ENCODE results near the gene TM4SF20.
A peak's percentile ranks its signal among the peaks of the same experiment; 100 is the strongest.

The TM4SF20 gene

DNA sequence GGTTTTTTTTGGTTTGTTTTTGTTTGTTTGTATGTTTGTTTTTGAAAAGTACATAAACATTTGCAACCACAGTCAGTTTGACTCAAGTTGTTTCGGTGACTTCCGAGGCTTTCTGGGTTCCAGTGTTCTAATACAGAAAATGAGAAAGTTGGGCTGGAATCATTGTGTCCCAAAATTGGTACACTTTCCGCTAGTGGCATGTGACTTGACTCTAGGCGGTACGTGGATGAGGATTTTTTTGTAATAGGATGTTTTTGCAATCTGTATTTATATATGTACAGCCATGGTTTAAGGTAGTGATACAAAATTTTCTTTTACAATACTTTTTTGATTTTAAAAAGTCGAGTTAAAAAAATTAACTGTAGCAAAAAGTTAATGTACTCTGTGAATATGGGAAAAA, 52.3 kb downstream of the TM4SF20 start:
- FAIRE-seq (no peak), DNase-seq (ENCODE audit: insufficient read length, low spot score) (no peak)
- no peak for TF ChIP-seq TAF1 (IDR thresholded peaks at IDR 0.05; ENCODE audit: low read depth, low read length)
- no peak for TF ChIP-seq POLR2A (IDR thresholded peaks at IDR 0.05; ENCODE audit: low read depth, low read length)
- no peak for TF ChIP-seq PAX5 (IDR thresholded peaks at IDR 0.05; ENCODE audit: insufficient read depth, low read length, severe bottlenecking)
- TF ChIP-seq POLR2AphosphoS5 (IDR thresholded peaks at IDR 0.05; ENCODE audit: low read depth, low read length): no peak
- TF ChIP-seq POU2F2 (IDR thresholded peaks at IDR 0.05; ENCODE audit: low read depth, low read length): no peak
- no peak for TF ChIP-seq SPI1 (IDR thresholded peaks at IDR 0.05; ENCODE audit: low read depth, low read length)

DNA sequence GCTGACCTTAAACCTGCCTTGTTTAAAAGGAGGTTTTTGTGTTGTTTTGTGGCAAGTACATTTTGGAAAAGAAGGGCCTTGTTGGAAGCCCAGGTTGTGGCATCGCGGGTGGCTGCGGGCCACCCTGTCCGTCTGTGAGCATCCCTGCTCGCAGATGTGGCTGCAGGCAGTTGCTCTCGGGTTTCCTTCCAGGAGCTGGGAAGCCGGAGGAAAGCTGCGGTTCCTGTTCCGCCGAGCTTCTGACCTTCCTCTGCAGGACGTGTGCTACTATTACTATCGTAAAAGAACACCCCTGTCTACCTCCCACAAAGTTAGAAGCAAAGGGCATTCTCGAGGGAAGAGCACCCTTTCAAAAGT, 53.3 kb downstream of the TM4SF20 start:
- FAIRE-seq (no peak), DNase-seq (ENCODE audit: insufficient read length, low spot score) (no peak)
- no peak for TF ChIP-seq POLR2A (IDR thresholded peaks at IDR 0.05; ENCODE audit: low read depth, low read length)
- TF ChIP-seq SPI1 (IDR thresholded peaks at IDR 0.05; ENCODE audit: low read depth, low read length): no peak
- no peak for TF ChIP-seq POLR2AphosphoS5 (IDR thresholded peaks at IDR 0.05; ENCODE audit: low read depth, low read length)
- no peak for TF ChIP-seq POU2F2 (IDR thresholded peaks at IDR 0.05; ENCODE audit: low read depth, low read length)
- no peak for TF ChIP-seq TAF1 (IDR thresholded peaks at IDR 0.05; ENCODE audit: low read depth, low read length)
- TF ChIP-seq PAX5 (IDR thresholded peaks at IDR 0.05; ENCODE audit: insufficient read depth, low read length, severe bottlenecking): no peak

DNA sequence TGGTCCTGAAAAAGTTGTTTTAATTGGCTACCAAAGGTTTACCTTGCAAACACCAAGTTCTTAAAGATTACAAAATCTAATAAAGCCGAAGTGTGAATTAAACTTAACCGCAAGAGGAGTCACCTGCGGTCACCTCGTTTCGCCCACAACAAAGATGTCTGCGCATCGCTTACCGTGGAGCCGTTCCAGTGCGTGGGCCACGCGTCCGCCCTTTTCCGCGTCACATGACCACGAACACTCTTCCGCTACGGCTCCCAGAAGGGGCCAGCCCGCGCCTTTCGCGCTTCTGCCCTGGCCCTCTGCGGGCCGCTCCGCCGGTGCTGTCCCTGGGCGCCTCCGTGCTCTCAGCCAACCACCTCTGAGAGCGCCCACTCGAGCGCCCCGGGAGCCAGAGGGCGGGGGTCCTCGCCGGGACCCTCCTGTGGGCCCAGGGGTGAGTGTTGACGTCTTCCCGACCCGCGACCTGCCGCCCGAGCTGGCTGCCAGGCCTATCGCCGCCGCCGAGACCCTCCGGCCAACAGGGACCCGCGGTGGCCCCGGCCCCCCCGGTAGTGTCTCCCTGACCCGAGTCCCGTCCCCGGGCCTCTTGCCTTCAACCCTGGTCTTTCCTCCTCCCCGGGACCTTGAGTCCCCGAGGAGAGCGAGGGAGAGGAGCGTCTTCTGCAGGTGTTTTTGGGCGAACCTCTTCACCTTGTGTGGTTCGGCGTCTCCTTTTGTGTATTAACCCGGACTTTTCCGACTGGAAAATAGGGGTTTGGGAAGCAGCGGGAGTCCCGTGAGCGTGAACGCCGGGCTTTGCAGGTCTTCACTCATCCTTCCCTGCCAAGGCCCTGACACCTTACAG, 53.9 kb downstream of the TM4SF20 start, which contains the start of gene MFF:
MFF (plus strand) TSS at position 257 of the 844 bp plus-strand sequence. CDS start 5,415 bp downstream, outside the sequence.
- DNase-seq (ENCODE audit: insufficient read length, low spot score): peak; percentile 84
- peak; percentile 100 for FAIRE-seq
- TF ChIP-seq PAX5 (IDR thresholded peaks at IDR 0.05; ENCODE audit: insufficient read depth, low read length, severe bottlenecking) (peak; percentile 88), POLR2AphosphoS5 (IDR thresholded peaks at IDR 0.05; ENCODE audit: low read depth, low read length) (peak; percentile 64; the same call in 1 of the 2 replicates), POLR2A (IDR thresholded peaks at IDR 0.05; ENCODE audit: low read depth, low read length) (peak; percentile 73), SPI1 (IDR thresholded peaks at IDR 0.05; ENCODE audit: low read depth, low read length) (no peak), POU2F2 (IDR thresholded peaks at IDR 0.05; ENCODE audit: low read depth, low read length) (peak; percentile 75; the same call in 1 of the 2 replicates), TAF1 (IDR thresholded peaks at IDR 0.05; ENCODE audit: low read depth, low read length) (peak; percentile 76)

DNA sequence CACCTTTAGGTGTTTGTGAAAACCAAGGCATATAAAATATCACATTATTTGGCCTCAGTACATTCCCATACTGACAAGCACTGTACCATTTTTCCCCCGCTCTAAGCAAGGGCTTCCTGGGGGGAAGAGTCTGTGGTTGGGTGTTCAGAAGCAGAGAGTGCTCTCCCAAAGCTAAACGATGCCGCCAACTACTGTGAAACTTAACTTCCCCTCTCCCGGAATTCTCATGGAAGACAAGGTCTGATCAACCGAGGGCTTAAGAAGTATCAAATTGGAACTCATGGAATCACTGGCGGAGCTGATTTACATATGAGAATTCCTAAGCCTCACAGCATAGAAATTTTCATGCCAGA, 54.5 kb downstream of the TM4SF20 start:
- 0 out of 2 replicates have a peak, but pooled peaks have one; percentile 4 for TF ChIP-seq SPI1 (IDR thresholded peaks at IDR 0.05; ENCODE audit: low read depth, low read length)
- no peak for TF ChIP-seq POU2F2 (IDR thresholded peaks at IDR 0.05; ENCODE audit: low read depth, low read length)
- no peak for TF ChIP-seq POLR2A (IDR thresholded peaks at IDR 0.05; ENCODE audit: low read depth, low read length)
- DNase-seq (ENCODE audit: insufficient read length, low spot score) (no peak), FAIRE-seq (no peak)

DNA sequence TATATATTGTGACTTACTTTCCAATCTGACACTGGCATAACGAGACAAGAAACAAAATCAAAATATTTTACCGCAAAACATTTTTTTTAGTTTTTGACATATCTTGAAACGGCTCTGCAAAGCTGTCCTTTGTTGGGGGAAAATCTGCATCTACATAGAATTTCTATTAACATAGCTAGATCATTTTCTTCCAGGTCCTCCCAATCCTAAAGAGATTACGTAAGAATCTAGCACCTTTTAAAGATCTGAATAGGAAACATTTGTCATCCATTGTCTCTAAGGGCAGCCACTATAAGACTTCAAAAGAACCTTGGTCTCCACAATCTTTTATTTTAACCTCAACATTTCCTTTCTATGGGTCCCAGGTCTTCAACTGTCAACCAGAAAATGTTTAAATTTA, 55.3 kb downstream of the TM4SF20 start:
- no peak for FAIRE-seq
- TF ChIP-seq POLR2AphosphoS5 (IDR thresholded peaks at IDR 0.05; ENCODE audit: low read depth, low read length): no peak
- DNase-seq (ENCODE audit: insufficient read length, low spot score): no peak

DNA sequence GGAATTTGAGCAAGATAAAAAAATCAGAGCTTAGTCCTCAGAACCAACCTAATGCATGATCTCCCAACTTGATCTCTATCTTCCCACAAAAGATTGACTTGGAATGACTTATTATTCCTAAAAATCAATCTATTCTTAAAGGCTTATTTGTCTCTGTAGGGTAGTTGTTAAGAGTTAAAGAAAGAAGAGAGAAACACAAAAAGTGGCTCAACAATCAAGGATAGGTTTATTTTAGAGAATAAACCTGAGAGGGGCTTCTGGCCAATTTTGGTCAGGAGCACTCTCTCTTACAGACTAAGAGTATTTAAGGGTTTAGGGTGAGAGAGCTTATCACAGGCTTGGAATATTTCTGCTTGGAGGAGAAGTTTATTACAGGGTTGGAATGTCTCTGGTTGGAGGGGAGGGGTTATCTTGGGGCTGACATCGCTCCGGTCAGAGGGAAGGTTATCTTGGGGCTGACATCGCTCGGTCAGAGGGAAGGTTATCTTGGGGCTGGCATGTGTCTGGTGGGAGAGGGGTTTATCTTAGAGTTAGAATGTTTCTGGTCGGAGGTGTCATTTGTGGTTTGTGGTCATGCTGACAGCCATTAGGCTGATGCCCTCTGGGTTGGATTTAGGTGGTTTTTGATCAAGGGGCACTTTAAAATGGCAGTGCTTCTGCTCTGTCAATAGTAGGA, 56.4 kb downstream of the TM4SF20 start:
- DNase-seq (ENCODE audit: insufficient read length, low spot score) (no peak), FAIRE-seq (no peak)
- TF ChIP-seq TAF1 (IDR thresholded peaks at IDR 0.05; ENCODE audit: low read depth, low read length) (no peak), POLR2AphosphoS5 (IDR thresholded peaks at IDR 0.05; ENCODE audit: low read depth, low read length) (no peak), SPI1 (IDR thresholded peaks at IDR 0.05; ENCODE audit: low read depth, low read length) (no peak), POU2F2 (IDR thresholded peaks at IDR 0.05; ENCODE audit: low read depth, low read length) (no peak), POLR2A (IDR thresholded peaks at IDR 0.05; ENCODE audit: low read depth, low read length) (no peak), PAX5 (IDR thresholded peaks at IDR 0.05; ENCODE audit: insufficient read depth, low read length, severe bottlenecking) (no peak)

DNA sequence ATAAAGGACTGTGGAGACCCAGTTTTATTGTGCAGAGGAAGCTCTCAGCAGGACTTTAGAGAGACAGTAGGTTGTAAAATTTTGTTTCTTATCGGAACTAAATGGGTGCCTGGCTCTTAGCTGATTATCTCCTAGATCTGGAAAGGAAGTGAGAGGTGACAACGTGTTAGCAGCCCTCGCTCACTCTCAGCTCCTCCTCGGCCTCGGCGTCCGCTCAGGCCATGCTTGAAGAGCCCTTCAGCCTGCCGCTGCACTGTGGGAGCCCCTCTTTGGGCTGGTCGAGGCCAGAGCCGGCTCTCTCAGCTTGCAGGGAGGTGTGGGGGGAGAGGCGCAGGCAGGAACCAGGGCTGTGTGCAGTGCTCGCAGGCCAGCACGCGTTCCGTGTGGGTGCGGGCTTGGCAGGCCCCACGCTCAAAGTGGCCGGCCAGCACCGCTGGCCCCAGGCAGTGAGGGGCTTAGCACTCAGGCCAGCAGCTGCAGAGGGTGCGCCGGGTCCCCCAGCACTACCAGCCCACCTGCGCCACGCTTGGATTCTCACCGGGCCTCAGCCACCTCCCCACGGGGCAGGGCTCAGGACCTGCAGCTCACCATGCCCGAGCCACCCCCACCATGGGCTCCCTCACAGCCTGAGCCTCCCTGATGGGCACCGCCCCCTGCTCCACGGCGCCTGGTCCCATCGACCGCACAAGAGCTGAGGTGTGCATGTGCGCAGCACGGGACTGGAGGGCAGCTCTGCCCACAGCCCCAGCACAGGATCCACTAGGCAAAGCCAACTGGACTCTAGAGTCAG, 58.6 kb downstream of the TM4SF20 start:
- FAIRE-seq (no peak), DNase-seq (ENCODE audit: insufficient read length, low spot score) (no peak)

DNA sequence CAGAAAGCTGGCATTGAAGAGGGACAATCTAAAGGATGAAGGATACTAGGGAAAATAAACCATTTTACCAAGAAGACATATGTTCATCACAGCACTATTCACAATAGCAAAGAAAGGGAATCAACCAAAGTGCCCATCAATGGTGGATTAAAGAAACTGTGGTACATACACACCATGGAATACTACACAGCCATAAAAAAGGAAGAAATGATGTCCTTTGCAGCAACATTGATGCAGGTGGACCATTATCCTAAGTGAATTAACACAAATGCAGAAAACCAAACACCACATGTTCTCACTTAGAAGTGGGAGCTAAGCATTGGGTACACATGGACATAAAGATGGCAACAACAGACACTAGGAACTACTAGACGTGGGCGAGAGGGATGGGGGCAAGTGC, 61.3 kb downstream of the TM4SF20 start:
- DNase-seq (ENCODE audit: insufficient read length, low spot score) (no peak), FAIRE-seq (no peak)
- TF ChIP-seq POLR2AphosphoS5 (IDR thresholded peaks at IDR 0.05; ENCODE audit: low read depth, low read length): no peak
- no peak for TF ChIP-seq POU2F2 (IDR thresholded peaks at IDR 0.05; ENCODE audit: low read depth, low read length)
- no peak for TF ChIP-seq PAX5 (IDR thresholded peaks at IDR 0.05; ENCODE audit: insufficient read depth, low read length, severe bottlenecking)
- no peak for TF ChIP-seq TAF1 (IDR thresholded peaks at IDR 0.05; ENCODE audit: low read depth, low read length)
- no peak for TF ChIP-seq POLR2A (IDR thresholded peaks at IDR 0.05; ENCODE audit: low read depth, low read length)
- TF ChIP-seq SPI1 (IDR thresholded peaks at IDR 0.05; ENCODE audit: low read depth, low read length): no peak

More for the DNA sequence above, 58.6 kb downstream of the TM4SF20 start:
- TF ChIP-seq SPI1 (IDR thresholded peaks at IDR 0.05; ENCODE audit: low read depth, low read length) (no peak), TAF1 (IDR thresholded peaks at IDR 0.05; ENCODE audit: low read depth, low read length) (no peak), POU2F2 (IDR thresholded peaks at IDR 0.05; ENCODE audit: low read depth, low read length) (no peak), PAX5 (IDR thresholded peaks at IDR 0.05; ENCODE audit: insufficient read depth, low read length, severe bottlenecking) (no peak), POLR2A (IDR thresholded peaks at IDR 0.05; ENCODE audit: low read depth, low read length) (no peak), POLR2AphosphoS5 (IDR thresholded peaks at IDR 0.05; ENCODE audit: low read depth, low read length) (no peak)

DNA sequence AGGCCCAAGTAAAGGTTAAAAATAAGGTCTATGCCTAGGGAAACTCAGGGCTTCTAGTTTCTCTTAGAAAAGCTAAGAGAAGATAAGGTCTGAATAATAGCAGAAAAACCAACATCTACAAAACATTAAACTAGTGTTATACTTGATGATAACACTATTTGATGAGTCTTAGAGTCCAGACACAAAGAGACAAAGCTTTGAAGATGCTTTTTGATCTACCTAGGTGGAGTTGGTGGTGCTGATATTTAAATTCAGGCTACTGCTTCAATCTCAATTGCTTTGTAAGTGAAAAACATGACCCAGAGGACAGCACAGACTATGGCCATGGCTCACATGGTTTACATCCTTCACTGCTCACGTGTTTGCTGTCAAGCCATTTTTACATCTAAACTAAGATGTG, 65.8 kb downstream of the TM4SF20 start:
- FAIRE-seq: no peak
- TF ChIP-seq TAF1 (IDR thresholded peaks at IDR 0.05; ENCODE audit: low read depth, low read length) (no peak), POLR2A (IDR thresholded peaks at IDR 0.05; ENCODE audit: low read depth, low read length) (no peak), POU2F2 (IDR thresholded peaks at IDR 0.05; ENCODE audit: low read depth, low read length) (no peak), POLR2AphosphoS5 (IDR thresholded peaks at IDR 0.05; ENCODE audit: low read depth, low read length) (no peak), PAX5 (IDR thresholded peaks at IDR 0.05; ENCODE audit: insufficient read depth, low read length, severe bottlenecking) (no peak), SPI1 (IDR thresholded peaks at IDR 0.05; ENCODE audit: low read depth, low read length) (no peak)
- DNase-seq (ENCODE audit: insufficient read length, low spot score): no peak
